Ascending aorta (tissue), 2 donors: ENCODE data around the gene PDE8B. TPM values are rescaled to one million over a fixed set of nuclear protein-coding genes. Genes with fewer than 3 reads are reported as not detected.

Source experiments
- DNase-seq, 2 donors: peaks; one replicate each; pipeline ENCODE4 v3.0.0-alpha.2; 2019; ENCODE audit warnings: low spot score in 2 of 2
- H3K27ac ChIP-seq, 2 donors: fragments of 200-600 bp; sonication (generic); one replicate each; pipeline ENCODE4 v1.5.1; 2016 to 2017; ENCODE audit warnings: mild to moderate bottlenecking in 1 of 2
- H3K27me3 ChIP-seq: fragments of 200-600 bp; sonication (generic); one replicate; pipeline ENCODE4 v1.5.1; 2017
- H3K36me3 ChIP-seq, 2 donors: fragments of 200-600 bp; sonication (generic); one replicate each; pipeline ENCODE4 v1.5.1; 2016
- H3K4me1 ChIP-seq, 2 donors: fragments of 200-600 bp; sonication (generic); one replicate each; pipeline ENCODE4 v1.5.1; 2016 to 2017; ENCODE audit warnings: mild to moderate bottlenecking in 1 of 2
- H3K4me3 ChIP-seq, 2 donors: fragments of 200-600 bp; sonication (generic); one replicate each; pipeline ENCODE4 v1.5.1; 2016 to 2017; ENCODE audit warnings: mild to moderate bottlenecking in 1 of 2
- H3K9me3 ChIP-seq, 2 donors: fragments of 200-600 bp; sonication (generic); one replicate each; pipeline ENCODE4 v1.5.1; 2016
- intact Hi-C: fragments of 100-400 bp; cut with DNase I; formaldehyde crosslinking; loops from one replicate; pipeline ENCODE4 v1.15.1; 2023
- total RNA-seq: library from RNA; depleted of rRNA; stranded (reverse); fragments of >200 nt; gene quantifications from one replicate; pipeline ENCODE4 v1.1.0, GENCODE V29; 2016
- TF ChIP-seq, protein P1 (sequence below), 3 experiments: fragments of 200-600 bp in 2 of 3; fragments of 450-650 bp in 1 of 3; sonication (generic) in 2 of 3; IDR thresholded peaks; one replicate each; pipeline ENCODE4 v1.5.1; 2016 to 2019; ENCODE audit warnings: antibody characterized with exemption in 3 of 3, mild to moderate bottlenecking in 1 of 3, moderate library complexity in 1 of 3

Gene PDE8B
- total RNA-seq, 1 donor from 2014 or later = 28.1 TPM

DNA sequence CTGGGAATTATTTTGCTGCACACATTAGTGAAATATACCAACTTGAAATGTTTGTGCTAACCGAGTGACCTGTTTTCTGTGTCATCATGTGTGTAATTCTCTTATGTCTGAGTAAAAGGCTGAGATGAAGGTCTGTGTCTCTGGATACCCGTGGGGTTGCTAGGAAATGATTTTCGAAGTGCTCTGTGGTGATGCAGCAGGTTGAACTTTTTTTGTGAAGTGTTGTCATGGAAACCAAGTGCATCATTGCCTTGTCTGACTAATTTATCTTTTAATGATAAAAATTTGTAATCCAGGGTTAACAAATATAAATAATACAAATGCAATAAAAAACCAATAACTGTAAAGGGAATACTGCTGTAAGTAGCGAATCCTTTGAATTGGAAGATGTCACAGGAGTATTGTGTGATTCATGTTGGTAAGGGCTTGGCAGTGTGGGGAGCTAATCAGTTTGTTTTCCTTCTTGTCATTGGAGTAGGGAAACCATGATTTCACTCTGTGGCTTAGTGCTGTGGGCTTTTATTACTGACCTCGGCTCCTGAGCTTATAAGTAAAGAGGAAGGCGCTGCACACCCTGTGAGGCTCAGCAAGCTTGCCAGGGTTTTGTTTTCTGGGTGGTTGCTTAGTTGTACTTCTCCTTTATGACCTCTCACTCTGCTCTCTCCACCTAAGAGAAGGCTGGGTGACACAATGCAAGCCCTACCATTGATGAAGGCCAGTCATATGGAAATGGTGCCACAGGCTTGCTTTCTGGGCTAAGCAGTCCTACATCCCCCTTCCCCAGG is 22.3 kb downstream of the PDE8B start:
- H3K27ac ChIP-seq = no peak overlapping the region
- H3K4me3 ChIP-seq = no peak overlapping the region
- no peaks in the 10 kb centered on the region for H3K27me3 ChIP-seq
- DNase-seq = no peak
- no peaks in the 10 kb centered on the region for H3K36me3 ChIP-seq
- H3K4me1 ChIP-seq = no peaks in the 10 kb centered on the region
- intact Hi-C loops = no loop called here
- TF ChIP-seq, protein P1, sequence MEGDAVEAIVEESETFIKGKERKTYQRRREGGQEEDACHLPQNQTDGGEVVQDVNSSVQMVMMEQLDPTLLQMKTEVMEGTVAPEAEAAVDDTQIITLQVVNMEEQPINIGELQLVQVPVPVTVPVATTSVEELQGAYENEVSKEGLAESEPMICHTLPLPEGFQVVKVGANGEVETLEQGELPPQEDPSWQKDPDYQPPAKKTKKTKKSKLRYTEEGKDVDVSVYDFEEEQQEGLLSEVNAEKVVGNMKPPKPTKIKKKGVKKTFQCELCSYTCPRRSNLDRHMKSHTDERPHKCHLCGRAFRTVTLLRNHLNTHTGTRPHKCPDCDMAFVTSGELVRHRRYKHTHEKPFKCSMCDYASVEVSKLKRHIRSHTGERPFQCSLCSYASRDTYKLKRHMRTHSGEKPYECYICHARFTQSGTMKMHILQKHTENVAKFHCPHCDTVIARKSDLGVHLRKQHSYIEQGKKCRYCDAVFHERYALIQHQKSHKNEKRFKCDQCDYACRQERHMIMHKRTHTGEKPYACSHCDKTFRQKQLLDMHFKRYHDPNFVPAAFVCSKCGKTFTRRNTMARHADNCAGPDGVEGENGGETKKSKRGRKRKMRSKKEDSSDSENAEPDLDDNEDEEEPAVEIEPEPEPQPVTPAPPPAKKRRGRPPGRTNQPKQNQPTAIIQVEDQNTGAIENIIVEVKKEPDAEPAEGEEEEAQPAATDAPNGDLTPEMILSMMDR (IDR thresholded peaks at IDR 0.05) = no peak
- H3K9me3 ChIP-seq = no peaks in the 10 kb centered on the region

DNA sequence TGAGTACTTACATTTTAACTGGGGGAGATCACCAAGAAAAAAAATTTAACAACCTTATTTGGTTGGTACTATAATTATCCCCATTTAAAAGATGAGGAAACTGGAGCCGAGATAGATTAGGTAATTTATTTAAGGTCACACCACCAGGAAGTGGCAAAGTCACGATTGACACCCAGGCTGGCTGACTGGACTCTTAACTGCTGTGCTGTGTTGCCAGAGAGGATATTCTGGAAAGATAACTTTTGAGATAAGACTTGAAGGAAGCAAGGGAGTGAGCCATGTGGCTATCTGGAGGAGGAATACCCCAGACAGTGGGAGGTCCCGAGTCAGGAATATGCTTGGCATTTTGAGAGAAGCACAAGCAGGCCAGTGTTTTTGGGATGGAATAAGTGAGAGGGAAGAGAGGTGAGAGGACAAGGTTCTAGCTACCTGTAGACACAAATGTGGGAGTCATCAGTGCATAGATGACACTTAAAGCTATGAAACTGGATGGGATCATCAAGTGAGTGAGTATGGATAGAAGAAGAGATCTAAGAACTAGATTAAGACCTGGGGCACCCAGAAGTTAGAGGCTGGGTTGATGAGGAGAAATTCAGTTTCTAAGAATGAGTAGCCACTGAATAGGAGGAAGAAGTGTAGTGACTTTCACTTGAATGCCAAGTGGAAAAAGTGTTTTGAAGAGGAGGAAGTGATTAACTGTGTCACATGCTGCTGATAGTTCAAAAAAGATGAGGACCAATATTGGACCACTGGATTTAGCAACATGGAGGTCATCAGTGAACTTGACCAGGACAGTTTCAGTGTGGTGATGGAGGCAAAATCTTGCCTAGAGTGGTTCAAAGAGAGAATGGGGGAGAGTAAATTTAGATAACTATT is 25.6 kb downstream of the PDE8B start:
- no peak for DNase-seq
- no peak overlapping the region for H3K27ac ChIP-seq
- TF ChIP-seq, protein P1 (IDR thresholded peaks at IDR 0.05) = no peak
- no peaks in the 10 kb centered on the region for H3K27me3 ChIP-seq
- no peaks in the 10 kb centered on the region for H3K9me3 ChIP-seq
- H3K36me3 ChIP-seq = no peaks in the 10 kb centered on the region
- intact Hi-C loops = no loop called here
- no peaks in the 10 kb centered on the region for H3K4me1 ChIP-seq
- no peak overlapping the region for H3K4me3 ChIP-seq

DNA sequence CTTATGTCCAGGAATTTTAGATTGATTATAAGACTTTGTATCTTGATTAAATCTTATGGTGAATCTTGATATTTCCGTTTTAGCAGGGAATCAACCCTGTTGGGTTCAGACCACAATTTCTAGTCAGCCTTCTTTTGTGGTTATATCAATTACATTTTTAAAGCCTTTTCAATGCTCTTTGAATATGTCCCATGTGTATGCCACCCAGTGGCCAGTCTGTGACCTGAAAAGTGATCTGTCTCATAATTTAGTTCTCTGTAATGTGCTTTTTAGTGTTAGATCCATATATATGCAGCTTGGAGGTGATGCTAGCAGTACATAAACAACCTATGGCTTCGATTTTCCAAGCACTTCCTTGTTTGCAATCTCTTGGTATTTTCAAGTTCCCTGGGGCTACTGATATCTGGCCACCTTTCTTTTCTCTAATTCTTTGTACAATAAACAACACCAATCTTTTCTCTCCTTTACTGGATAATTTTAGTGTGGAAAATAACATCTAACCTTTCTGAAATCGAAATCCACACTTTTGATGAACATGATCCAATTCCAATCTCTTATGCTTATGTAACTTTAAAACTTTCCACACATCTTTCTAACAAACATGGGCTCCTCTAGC is 28.8 kb downstream of the PDE8B start:
- intact Hi-C loops = no loop called here
- TF ChIP-seq, protein P1 (IDR thresholded peaks at IDR 0.05) = peak in 1 of 3 experiments; percentile 18
- DNase-seq = no peak
- no peaks in the 10 kb centered on the region for H3K36me3 ChIP-seq
- no peaks in the 10 kb centered on the region for H3K4me1 ChIP-seq
- H3K27me3 ChIP-seq = no peaks in the 10 kb centered on the region
- H3K27ac ChIP-seq = no peak overlapping the region
- no peaks in the 10 kb centered on the region for H3K9me3 ChIP-seq
- no peak overlapping the region for H3K4me3 ChIP-seq

DNA sequence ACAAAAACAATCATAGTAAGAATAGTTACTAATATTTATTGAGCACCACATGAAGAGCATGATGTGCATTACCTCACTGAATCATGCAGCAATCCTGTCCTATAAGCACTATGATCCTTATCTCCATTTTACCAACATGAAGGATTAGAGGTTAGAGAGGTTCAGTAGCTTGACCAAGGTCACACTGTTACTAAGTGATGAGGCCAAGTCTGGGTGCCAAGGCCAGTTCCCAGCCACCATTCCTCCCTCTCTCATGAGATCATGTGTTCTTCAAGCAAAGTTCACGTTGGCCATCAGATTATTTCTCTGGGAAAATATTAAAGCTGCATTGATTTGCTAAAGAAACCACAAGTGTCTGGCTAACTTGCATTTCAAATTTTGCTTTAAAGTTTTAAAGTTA is 31.0 kb downstream of the PDE8B start:
- intact Hi-C loops = no loop called here
- no peak for DNase-seq
- Histone ChIP-seq H3K27ac (no peak overlapping the region), H3K4me1 (no peaks in the 10 kb centered on the region), H3K4me3 (no peak overlapping the region), H3K9me3 (no peaks in the 10 kb centered on the region), H3K27me3 (no peaks in the 10 kb centered on the region), H3K36me3 (no peaks in the 10 kb centered on the region)
- TF ChIP-seq, protein P1 (IDR thresholded peaks at IDR 0.05) = no peak

DNA sequence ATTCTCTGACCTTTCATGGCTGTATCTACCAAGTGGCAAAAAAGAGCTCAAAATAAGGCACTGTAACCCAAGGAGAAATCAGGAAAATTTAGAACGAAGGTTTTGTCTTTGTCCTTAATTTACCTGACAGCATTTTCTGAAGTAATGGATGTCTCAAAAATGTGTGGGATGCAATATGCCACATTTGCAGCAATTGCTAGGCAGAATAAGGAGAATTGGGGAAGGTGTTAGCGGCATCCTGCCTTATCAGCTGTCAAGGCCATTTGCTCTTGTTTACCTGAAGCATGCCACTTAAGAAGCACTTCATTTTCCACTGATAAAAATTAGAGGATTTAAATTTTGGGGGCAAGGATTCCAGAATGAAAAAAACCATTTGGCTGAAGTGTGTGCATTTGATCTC is 39.0 kb downstream of the PDE8B start:
- TF ChIP-seq, protein P1 (IDR thresholded peaks at IDR 0.05) = no peak
- Histone ChIP-seq H3K9me3 (no peaks in the 10 kb centered on the region), H3K4me3 (no peak overlapping the region), H3K36me3 (peaks cover 0 to 5% of the 10 kb centered on the region in 2 donors), H3K4me1 (no peaks in the 10 kb centered on the region), H3K27me3 (no peaks in the 10 kb centered on the region), H3K27ac (no peak overlapping the region)
- intact Hi-C loops = no loop called here
- no peak for DNase-seq
